HepG2 (cell line): Measurements from ENCODE around the gene TGM1. TPM values are rescaled to one million over a fixed set of nuclear protein-coding genes. Genes with fewer than 3 reads are reported as not detected.

Experiments used
- ADNP ChIP-seq: sonication (generic); formaldehyde crosslinking; IDR thresholded peaks from 2 replicates; pipeline ENCODE4 v1.4.0; 2020; ENCODE audit warnings: missing genetic modification reagents
- DPF2 ChIP-seq: sonication (generic); formaldehyde crosslinking; IDR thresholded peaks from 2 replicates; pipeline ENCODE4 v1.4.0; 2020; ENCODE audit warnings: mild to moderate bottlenecking, low read depth, missing genetic modification reagents, borderline replicate concordance
- ELF4 ChIP-seq: sonication (generic); formaldehyde crosslinking; IDR thresholded peaks from 2 replicates; pipeline ENCODE4 v1.5.0; 2020; ENCODE audit warnings: missing genetic modification reagents, mild to moderate bottlenecking, moderate library complexity, borderline replicate concordance
- FOSL2 ChIP-seq: sonication (generic); formaldehyde crosslinking; IDR thresholded peaks from 2 replicates; pipeline ENCODE4 v1.4.0; 2020; ENCODE audit warnings: missing genetic modification reagents
- HHEX ChIP-seq: IDR thresholded peaks from 2 replicates; pipeline ENCODE4 v1.6.1; 2016; ENCODE audit warnings: control low read depth
- HOXD1 ChIP-seq: sonication (generic); formaldehyde crosslinking; IDR thresholded peaks from 2 replicates; pipeline ENCODE4 v1.5.0; 2020; ENCODE audit warnings: missing genetic modification reagents
- MEF2D ChIP-seq: sonication (generic); formaldehyde crosslinking; IDR thresholded peaks from 2 replicates; pipeline ENCODE4 v1.5.1; 2020; ENCODE audit warnings: mild to moderate bottlenecking, missing genetic modification reagents
- PRMT3 ChIP-seq: sonication (generic); formaldehyde crosslinking; IDR thresholded peaks from 2 replicates; pipeline ENCODE4 v1.8.1; 2022; ENCODE audit warnings: low read depth, mild to moderate bottlenecking, moderate library complexity, missing genetic modification reagents, borderline replicate concordance
- PTBP1 ChIP-seq: fragments of 200-400 bp; formaldehyde crosslinking; IDR thresholded peaks from 2 replicates; pipeline ENCODE4 v1.6.1; 2018; ENCODE audit warnings: low read length, low read depth; ENCODE audit not compliant: poor library complexity, severe bottlenecking
- RXRB ChIP-seq: IDR thresholded peaks from 2 replicates; pipeline ENCODE4 v1.6.1; 2016; ENCODE audit warnings: borderline replicate concordance, missing genetic modification reagents, missing compliant biosample characterization
- SMAD9 ChIP-seq: sonication (generic); formaldehyde crosslinking; IDR thresholded peaks from 2 replicates; pipeline ENCODE4 v1.5.1; 2020; ENCODE audit warnings: mild to moderate bottlenecking, missing genetic modification reagents
- SOX6 ChIP-seq, 2 experiments: fragments of 450-650 bp in 1 of 2; sonication (generic) in 1 of 2; formaldehyde crosslinking in 1 of 2; IDR thresholded peaks; 2 replicates each; pipeline versions ENCODE4 v1.4.0 to v1.6.1; 2017 to 2020; ENCODE audit warnings: antibody characterized with exemption in 1 of 2, mild to moderate bottlenecking in 1 of 2, missing genetic modification reagents in 1 of 2
- SP2 ChIP-seq: sonication (generic); formaldehyde crosslinking; IDR thresholded peaks from 2 replicates; pipeline ENCODE4 v1.5.1; 2020; ENCODE audit warnings: mild to moderate bottlenecking, missing genetic modification reagents
- THAP11 ChIP-seq: IDR thresholded peaks from 2 replicates; pipeline ENCODE4 v1.6.1; 2016; ENCODE audit warnings: missing biosample characterization, missing genetic modification reagents
- ZC3H13 ChIP-seq: sonication (generic); formaldehyde crosslinking; IDR thresholded peaks from 2 replicates; pipeline ENCODE4 v1.8.1; 2023; ENCODE audit warnings: mild to moderate bottlenecking, missing genetic modification reagents, moderate library complexity
- ZFP36 ChIP-seq: fragments of 150-350 bp; IDR thresholded peaks from 2 replicates; pipeline ENCODE4 v1.6.1; 2018; ENCODE audit warnings: borderline replicate concordance, low read length, low read depth; ENCODE audit not compliant: partially characterized antibody
- ZFP37 ChIP-seq: sonication (generic); formaldehyde crosslinking; IDR thresholded peaks from 2 replicates; pipeline ENCODE4 v1.4.0; 2020; ENCODE audit warnings: missing genetic modification reagents, borderline replicate concordance
- ZNF431 ChIP-seq: sonication (generic); formaldehyde crosslinking; IDR thresholded peaks from 2 replicates; pipeline ENCODE4 v1.9.0; 2022; ENCODE audit warnings: missing genetic modification reagents, low read depth, mild to moderate bottlenecking, borderline replicate concordance
- ZNF563 ChIP-seq: sonication (generic); formaldehyde crosslinking; IDR thresholded peaks from 2 replicates; pipeline ENCODE4 v1.8.0; 2022; ENCODE audit warnings: mild to moderate bottlenecking, moderate library complexity, missing genetic modification reagents
- ZNF792 ChIP-seq: IDR thresholded peaks from 2 replicates; pipeline ENCODE4 v1.6.1; 2016
- polyA plus RNA-seq, 8 experiments: library from polyadenylated mRNA; depleted of rRNA in 3 of 8; stranded (reverse) in 7 of 8; unstranded in 1 of 8; fragments of >200 nt; fragmentation: Illumina TruSeq in 4 of 8; extraction: Trizol in 4 of 8; gene quantifications; 2 replicates each; pipeline versions ENCODE4 v1.2.1 to v1.2.3, GENCODE V29; 2011 to 2016; ENCODE audit warnings: low read depth in 4 of 8, missing spikeins in 1 of 8, mixed read lengths in 1 of 8; ENCODE audit not compliant: insufficient read depth in 1 of 8
- total RNA-seq, 5 experiments: library from RNA; depleted of rRNA; stranded (reverse); fragments of >200 nt; fragmentation: Illumina TruSeq; extraction: Trizol; gene quantifications; 2 replicates each; pipeline ENCODE4 v1.2.3, GENCODE V29; 2016; ENCODE audit warnings: low read depth in 1 of 5
- TF ChIP-seq, protein P1 (sequence below): sonication (generic); formaldehyde crosslinking; IDR thresholded peaks from 2 replicates; pipeline ENCODE4 v1.4.0; 2020; ENCODE audit warnings: missing genetic modification reagents, borderline replicate concordance
- TF ChIP-seq, protein P2 (sequence below): sonication (generic); formaldehyde crosslinking; IDR thresholded peaks from 2 replicates; pipeline ENCODE4 v1.8.0; 2023; ENCODE audit warnings: mild to moderate bottlenecking, missing genetic modification reagents
- TF ChIP-seq, protein P3 (sequence below): sonication (generic); formaldehyde crosslinking; IDR thresholded peaks from 2 replicates; pipeline ENCODE4 v1.9.0; 2022; ENCODE audit warnings: missing genetic modification reagents, mild to moderate bottlenecking, borderline replicate concordance

The TGM1 gene
- total and polyA plus RNA-seq, 2 of the 13 experiments (the other 11 are each of a cell fraction or from before 2014, with no cell fraction given), result 3.2 to 10.6 TPM

DNA sequence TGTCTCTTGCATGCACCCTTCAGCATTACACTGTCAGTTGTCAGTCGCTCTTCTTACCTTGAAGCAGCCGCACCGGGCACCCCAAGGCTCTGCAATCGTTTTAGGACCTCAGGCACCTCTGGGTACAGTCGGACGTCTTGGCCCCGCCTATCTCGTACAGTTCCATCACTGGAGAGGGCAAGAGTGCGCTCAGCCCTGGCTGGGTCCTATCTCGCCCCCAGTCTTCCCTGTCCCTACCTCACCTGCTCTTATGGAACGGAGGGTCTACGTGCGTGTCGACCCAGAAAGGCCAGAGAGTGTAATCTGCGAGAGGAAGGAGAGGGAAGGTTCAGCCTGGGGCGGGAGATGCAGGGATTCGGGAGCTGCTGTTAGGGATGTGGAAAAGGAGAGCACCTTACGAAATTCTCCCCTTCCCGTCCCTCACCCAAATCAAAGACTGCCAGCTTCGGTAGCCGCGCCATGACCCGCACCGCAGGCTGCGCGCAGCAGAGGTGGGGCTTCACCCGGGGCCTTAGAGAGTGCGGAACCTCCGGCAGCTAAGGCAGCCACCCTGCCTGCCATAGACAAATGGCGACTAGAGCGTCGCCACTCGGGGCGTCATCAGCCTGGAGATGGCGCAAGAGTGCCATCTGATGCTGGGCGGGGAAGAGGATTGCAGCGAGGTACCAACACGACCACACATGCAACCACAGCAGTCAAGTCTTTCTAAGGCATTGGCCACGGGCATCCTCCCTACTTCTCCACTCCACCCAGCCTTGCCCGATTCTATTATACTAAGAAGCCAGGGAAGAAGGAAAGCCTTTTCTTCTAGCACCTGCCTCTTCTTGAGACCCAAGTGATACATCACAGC, 47.3 kb downstream of the TGM1 start, which contains the start of gene MDP1 (continued):
- TF ChIP-seq, protein P1, sequence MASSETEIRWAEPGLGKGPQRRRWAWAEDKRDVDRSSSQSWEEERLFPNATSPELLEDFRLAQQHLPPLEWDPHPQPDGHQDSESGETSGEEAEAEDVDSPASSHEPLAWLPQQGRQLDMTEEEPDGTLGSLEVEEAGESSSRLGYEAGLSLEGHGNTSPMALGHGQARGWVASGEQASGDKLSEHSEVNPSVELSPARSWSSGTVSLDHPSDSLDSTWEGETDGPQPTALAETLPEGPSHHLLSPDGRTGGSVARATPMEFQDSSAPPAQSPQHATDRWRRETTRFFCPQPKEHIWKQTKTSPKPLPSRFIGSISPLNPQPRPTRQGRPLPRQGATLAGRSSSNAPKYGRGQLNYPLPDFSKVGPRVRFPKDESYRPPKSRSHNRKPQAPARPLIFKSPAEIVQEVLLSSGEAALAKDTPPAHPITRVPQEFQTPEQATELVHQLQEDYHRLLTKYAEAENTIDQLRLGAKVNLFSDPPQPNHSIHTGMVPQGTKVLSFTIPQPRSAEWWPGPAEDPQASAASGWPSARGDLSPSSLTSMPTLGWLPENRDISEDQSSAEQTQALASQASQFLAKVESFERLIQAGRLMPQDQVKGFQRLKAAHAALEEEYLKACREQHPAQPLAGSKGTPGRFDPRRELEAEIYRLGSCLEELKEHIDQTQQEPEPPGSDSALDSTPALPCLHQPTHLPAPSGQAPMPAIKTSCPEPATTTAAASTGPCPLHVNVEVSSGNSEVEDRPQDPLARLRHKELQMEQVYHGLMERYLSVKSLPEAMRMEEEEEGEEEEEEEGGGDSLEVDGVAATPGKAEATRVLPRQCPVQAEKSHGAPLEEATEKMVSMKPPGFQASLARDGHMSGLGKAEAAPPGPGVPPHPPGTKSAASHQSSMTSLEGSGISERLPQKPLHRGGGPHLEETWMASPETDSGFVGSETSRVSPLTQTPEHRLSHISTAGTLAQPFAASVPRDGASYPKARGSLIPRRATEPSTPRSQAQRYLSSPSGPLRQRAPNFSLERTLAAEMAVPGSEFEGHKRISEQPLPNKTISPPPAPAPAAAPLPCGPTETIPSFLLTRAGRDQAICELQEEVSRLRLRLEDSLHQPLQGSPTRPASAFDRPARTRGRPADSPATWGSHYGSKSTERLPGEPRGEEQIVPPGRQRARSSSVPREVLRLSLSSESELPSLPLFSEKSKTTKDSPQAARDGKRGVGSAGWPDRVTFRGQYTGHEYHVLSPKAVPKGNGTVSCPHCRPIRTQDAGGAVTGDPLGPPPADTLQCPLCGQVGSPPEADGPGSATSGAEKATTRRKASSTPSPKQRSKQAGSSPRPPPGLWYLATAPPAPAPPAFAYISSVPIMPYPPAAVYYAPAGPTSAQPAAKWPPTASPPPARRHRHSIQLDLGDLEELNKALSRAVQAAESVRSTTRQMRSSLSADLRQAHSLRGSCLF, result no peak
- TF ChIP-seq RXRB (CRISPR knock-in tag) (peak; percentile 91), THAP11 (CRISPR knock-in tag) (peak; percentile 96), ADNP (CRISPR knock-in tag) (no peak), HOXD1 (peak; percentile 95), HHEX (CRISPR knock-in tag) (peak; percentile 92), PTBP1 (peak; percentile 99), ZNF792 (peak; percentile 98), ZNF563 (CRISPR knock-in tag) (peak; percentile 81; the same call in 1 of the 2 replicates), ZNF431 (CRISPR knock-in tag) (no peak), ZFP37 (CRISPR knock-in tag) (peak; percentile 99), SMAD9 (CRISPR knock-in tag) (no peak), ZFP36 (no peak), SP2 (CRISPR knock-in tag) (no peak), DPF2 (no peak), ZC3H13 (CRISPR knock-in tag) (peak; percentile 96), MEF2D (CRISPR knock-in tag) (peak; percentile 94), FOSL2 (CRISPR knock-in tag) (peak; percentile 91), ELF4 (CRISPR knock-in tag) (no peak), PRMT3 (CRISPR knock-in tag) (no peak), SOX6 (IDR thresholded peaks at IDR 0.05) (no peak), SOX6 (CRISPR knock-in tag; IDR thresholded peaks at IDR 0.05) (peak; percentile 87)
- TF ChIP-seq, protein P2, sequence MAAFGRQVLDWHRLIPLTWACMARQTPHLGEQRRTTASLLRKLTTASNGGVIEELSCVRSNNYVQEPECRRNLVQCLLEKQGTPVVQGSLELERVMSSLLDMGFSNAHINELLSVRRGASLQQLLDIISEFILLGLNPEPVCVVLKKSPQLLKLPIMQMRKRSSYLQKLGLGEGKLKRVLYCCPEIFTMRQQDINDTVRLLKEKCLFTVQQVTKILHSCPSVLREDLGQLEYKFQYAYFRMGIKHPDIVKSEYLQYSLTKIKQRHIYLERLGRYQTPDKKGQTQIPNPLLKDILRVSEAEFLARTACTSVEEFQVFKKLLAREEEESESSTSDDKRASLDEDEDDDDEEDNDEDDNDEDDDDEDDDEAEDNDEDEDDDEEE (CRISPR knock-in tag), result peak; percentile 95
- TF ChIP-seq, protein P3, sequence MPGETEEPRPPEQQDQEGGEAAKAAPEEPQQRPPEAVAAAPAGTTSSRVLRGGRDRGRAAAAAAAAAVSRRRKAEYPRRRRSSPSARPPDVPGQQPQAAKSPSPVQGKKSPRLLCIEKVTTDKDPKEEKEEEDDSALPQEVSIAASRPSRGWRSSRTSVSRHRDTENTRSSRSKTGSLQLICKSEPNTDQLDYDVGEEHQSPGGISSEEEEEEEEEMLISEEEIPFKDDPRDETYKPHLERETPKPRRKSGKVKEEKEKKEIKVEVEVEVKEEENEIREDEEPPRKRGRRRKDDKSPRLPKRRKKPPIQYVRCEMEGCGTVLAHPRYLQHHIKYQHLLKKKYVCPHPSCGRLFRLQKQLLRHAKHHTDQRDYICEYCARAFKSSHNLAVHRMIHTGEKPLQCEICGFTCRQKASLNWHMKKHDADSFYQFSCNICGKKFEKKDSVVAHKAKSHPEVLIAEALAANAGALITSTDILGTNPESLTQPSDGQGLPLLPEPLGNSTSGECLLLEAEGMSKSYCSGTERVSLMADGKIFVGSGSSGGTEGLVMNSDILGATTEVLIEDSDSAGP (CRISPR knock-in tag), result peak; percentile 99
